Measurements from ENCODE around the gene FAM222A.
A peak's percentile ranks its signal among the peaks of the same experiment; 100 is the strongest.

FAM222A gene

GRCh38 chr12:109730306-109731145, 16.9 kb downstream of the FAM222A start:
- peaks cover 51% of the 10 kb centered on the region; the same call in 1 of the 2 replicates for H4K20me1 ChIP-seq
- H3K27me3 ChIP-seq: no peaks in the 10 kb centered on the region
- no peak overlapping the region for H3K27ac ChIP-seq
- H3K36me3 ChIP-seq: no peaks in the 10 kb centered on the region
- no peak for TF ChIP-seq Cebpa-rat (IDR thresholded peaks at IDR 0.05)
- H3K4me1 ChIP-seq: peaks cover 18% of the 10 kb centered on the region
- H3K4me2 ChIP-seq: peak overlapping the region; percentile 44
- no peak overlapping the region for H3K9ac ChIP-seq
- H3K4me3 ChIP-seq: no peak overlapping the region
- no peaks in the 10 kb centered on the region for H3K9me3 ChIP-seq

- no peak overlapping the region for H3K9ac ChIP-seq
- H3K4me2 ChIP-seq: peak overlapping the region; percentile 44; the same call in 1 of the 2 replicates
- H4K20me1 ChIP-seq: peaks cover 58% of the 10 kb centered on the region
- H3K4me3 ChIP-seq: no peak overlapping the region
- H3K4me1 ChIP-seq: peaks cover 18% of the 10 kb centered on the region
- H3K27me3 ChIP-seq: no peaks in the 10 kb centered on the region
- no peak overlapping the region for H3K27ac ChIP-seq
- no peaks in the 10 kb centered on the region for H3K9me3 ChIP-seq
- H3K36me3 ChIP-seq: no peaks in the 10 kb centered on the region
- no peak for TF ChIP-seq Cebpa-rat (IDR thresholded peaks at IDR 0.05)
Observed at GRCh38 chr12:109731231-109731731, 17.7 kb downstream of the FAM222A start.

GRCh38 chr12:109731806-109732205, 18.2 kb downstream of the FAM222A start:
- peaks cover 61% of the 10 kb centered on the region for H4K20me1 ChIP-seq
- no peak for TF ChIP-seq Cebpa-rat (IDR thresholded peaks at IDR 0.05)
- no peak overlapping the region for H3K4me3 ChIP-seq
- H3K4me2 ChIP-seq: no peak overlapping the region
- H3K27me3 ChIP-seq: no peaks in the 10 kb centered on the region
- H3K36me3 ChIP-seq: no peaks in the 10 kb centered on the region
- no peak overlapping the region for H3K27ac ChIP-seq
- no peaks in the 10 kb centered on the region for H3K9me3 ChIP-seq
- peaks cover 18% of the 10 kb centered on the region for H3K4me1 ChIP-seq
- no peak overlapping the region for H3K9ac ChIP-seq

- H3K9me3 ChIP-seq: no peaks in the 10 kb centered on the region
- no peaks in the 10 kb centered on the region for H3K36me3 ChIP-seq
- no peak for TF ChIP-seq Cebpa-rat (IDR thresholded peaks at IDR 0.05)
Observed at GRCh38 chr12:109732321-109733305, 19.0 kb downstream of the FAM222A start.

GRCh38 chr12:109734219-109735000, 20.8 kb downstream of the FAM222A start:
- no peaks in the 10 kb centered on the region for H3K27me3 ChIP-seq
- no peak overlapping the region for H3K9ac ChIP-seq
- no peak overlapping the region for H3K27ac ChIP-seq
- H3K36me3 ChIP-seq: no peaks in the 10 kb centered on the region
- peaks cover 68% of the 10 kb centered on the region for H4K20me1 ChIP-seq
- peaks cover 18% of the 10 kb centered on the region for H3K4me1 ChIP-seq
- no peak overlapping the region for H3K4me2 ChIP-seq
- H3K9me3 ChIP-seq: no peaks in the 10 kb centered on the region
- TF ChIP-seq Cebpa-rat (IDR thresholded peaks at IDR 0.05): no peak
- no peak overlapping the region for H3K4me3 ChIP-seq

More at GRCh38 chr12:109732321-109733305, 19.0 kb downstream of the FAM222A start:
- peaks cover 63% of the 10 kb centered on the region for H4K20me1 ChIP-seq
- no peak overlapping the region for H3K27ac ChIP-seq
- H3K4me3 ChIP-seq: no peak overlapping the region
- no peak overlapping the region for H3K9ac ChIP-seq
- H3K4me2 ChIP-seq: no peak overlapping the region
- H3K27me3 ChIP-seq: no peaks in the 10 kb centered on the region
- H3K4me1 ChIP-seq: peaks cover 18% of the 10 kb centered on the region

GRCh38 chr12:109735051-109735521, 21.5 kb downstream of the FAM222A start:
- H4K20me1 ChIP-seq: peaks cover 74% of the 10 kb centered on the region
- no peaks in the 10 kb centered on the region for H3K36me3 ChIP-seq
- H3K4me1 ChIP-seq: peaks cover 17% of the 10 kb centered on the region
- H3K9ac ChIP-seq: no peak overlapping the region
- no peak for TF ChIP-seq Cebpa-rat (IDR thresholded peaks at IDR 0.05)
- no peak overlapping the region for H3K27ac ChIP-seq
- no peaks in the 10 kb centered on the region for H3K27me3 ChIP-seq
- no peak overlapping the region for H3K4me2 ChIP-seq
- no peak overlapping the region for H3K4me3 ChIP-seq
- no peaks in the 10 kb centered on the region for H3K9me3 ChIP-seq

GRCh38 chr12:109735825-109736551, 22.4 kb downstream of the FAM222A start:
- peaks cover 73% of the 10 kb centered on the region for H4K20me1 ChIP-seq
- no peak overlapping the region for H3K27ac ChIP-seq
- H3K4me2 ChIP-seq: no peak overlapping the region
- no peaks in the 10 kb centered on the region for H3K36me3 ChIP-seq
- no peaks in the 10 kb centered on the region for H3K27me3 ChIP-seq
- TF ChIP-seq Cebpa-rat (IDR thresholded peaks at IDR 0.05): no peak
- H3K4me1 ChIP-seq: peaks cover 8% of the 10 kb centered on the region
- no peaks in the 10 kb centered on the region for H3K9me3 ChIP-seq
- H3K9ac ChIP-seq: no peak overlapping the region
- H3K4me3 ChIP-seq: no peak overlapping the region

GRCh38 chr12:109736552-109737108, 23.0 kb downstream of the FAM222A start:
- Histone ChIP-seq H4K20me1 (peaks cover 72% of the 10 kb centered on the region), H3K27ac (no peak overlapping the region), H3K9me3 (no peaks in the 10 kb centered on the region), H3K9ac (no peak overlapping the region), H3K27me3 (no peaks in the 10 kb centered on the region), H3K36me3 (no peaks in the 10 kb centered on the region), H3K4me2 (no peak overlapping the region), H3K4me1 (peaks cover 5% of the 10 kb centered on the region; the same call in 1 of the 2 replicates), H3K4me3 (no peak overlapping the region)
- no peak for TF ChIP-seq Cebpa-rat (IDR thresholded peaks at IDR 0.05)

Data from BLaER1 (cell line).